B cell (primary cell): ENCODE measurements around the gene NONO.

Experiments used
- EZH2 ChIP-seq: IDR thresholded peaks from 2 replicates; pipeline ENCODE4 v1.6.1; 2012; ENCODE audit warnings: borderline replicate concordance, low read depth, mild to moderate bottlenecking, moderate library complexity, low read length; ENCODE audit not compliant: insufficient read depth, poor library complexity, severe bottlenecking
- TF ChIP-seq, protein P1 (sequence below): fragments of 200-600 bp; IDR thresholded peaks from one replicate; pipeline ENCODE4 v1.8.0; 2022; ENCODE audit warnings: antibody characterized with exemption, mild to moderate bottlenecking

DNA sequence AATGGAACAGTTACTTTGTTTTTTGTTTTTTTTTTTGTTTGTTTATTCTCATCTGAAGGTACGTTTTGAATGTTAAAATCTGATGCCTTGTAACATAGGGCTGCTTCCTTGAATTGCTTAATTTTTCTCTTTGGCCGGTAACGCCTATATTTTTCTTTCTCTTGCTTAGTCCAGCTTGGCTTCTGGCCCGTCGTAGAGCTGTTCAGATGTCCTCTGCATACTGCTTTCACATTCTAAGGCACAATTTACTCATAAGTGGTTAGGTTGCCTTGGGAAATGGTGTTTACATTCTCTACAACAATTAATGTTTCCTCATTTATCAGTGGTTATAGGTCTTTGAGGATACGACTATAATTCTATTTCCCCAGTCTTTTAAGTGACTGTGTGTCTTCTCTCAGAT lies 7.9 kb downstream of the NONO start:
- TF ChIP-seq, protein P1, sequence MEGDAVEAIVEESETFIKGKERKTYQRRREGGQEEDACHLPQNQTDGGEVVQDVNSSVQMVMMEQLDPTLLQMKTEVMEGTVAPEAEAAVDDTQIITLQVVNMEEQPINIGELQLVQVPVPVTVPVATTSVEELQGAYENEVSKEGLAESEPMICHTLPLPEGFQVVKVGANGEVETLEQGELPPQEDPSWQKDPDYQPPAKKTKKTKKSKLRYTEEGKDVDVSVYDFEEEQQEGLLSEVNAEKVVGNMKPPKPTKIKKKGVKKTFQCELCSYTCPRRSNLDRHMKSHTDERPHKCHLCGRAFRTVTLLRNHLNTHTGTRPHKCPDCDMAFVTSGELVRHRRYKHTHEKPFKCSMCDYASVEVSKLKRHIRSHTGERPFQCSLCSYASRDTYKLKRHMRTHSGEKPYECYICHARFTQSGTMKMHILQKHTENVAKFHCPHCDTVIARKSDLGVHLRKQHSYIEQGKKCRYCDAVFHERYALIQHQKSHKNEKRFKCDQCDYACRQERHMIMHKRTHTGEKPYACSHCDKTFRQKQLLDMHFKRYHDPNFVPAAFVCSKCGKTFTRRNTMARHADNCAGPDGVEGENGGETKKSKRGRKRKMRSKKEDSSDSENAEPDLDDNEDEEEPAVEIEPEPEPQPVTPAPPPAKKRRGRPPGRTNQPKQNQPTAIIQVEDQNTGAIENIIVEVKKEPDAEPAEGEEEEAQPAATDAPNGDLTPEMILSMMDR: no peak
- TF ChIP-seq EZH2: no peak
